Neural crest cell (in vitro differentiated cells): ENCODE results near the gene RAB1B. TPM values are rescaled to one million over a fixed set of nuclear protein-coding genes. Genes with fewer than 3 reads are reported as not detected.

Source experiments
- DNase-seq: peaks from one replicate; pipeline ENCODE4 v3.0.0; 2021; ENCODE audit warnings: low read depth, mixed read lengths, low spot score
- H3K27ac Mint-ChIP-seq: one replicate; pipeline ENCODE4 v1.8.0; 2021; ENCODE audit warnings: mild to moderate bottlenecking, mixed read lengths; ENCODE audit not compliant: unreplicated experiment
- H3K27me3 Mint-ChIP-seq: 2 replicates; pipeline ENCODE4 v1.8.0; 2021; ENCODE audit warnings: low read depth, mild to moderate bottlenecking, mixed read lengths
- H3K36me3 Mint-ChIP-seq: 2 replicates; pipeline ENCODE4 v1.8.0; 2021; ENCODE audit warnings: low read depth, mild to moderate bottlenecking, mixed read lengths
- H3K4me1 Mint-ChIP-seq: 2 replicates; pipeline ENCODE4 v1.8.0; 2021; ENCODE audit warnings: mixed read lengths
- H3K4me3 Mint-ChIP-seq: one replicate; pipeline ENCODE4 v1.8.0; 2021; ENCODE audit warnings: mild to moderate bottlenecking, mixed read lengths
- H3K9me3 Mint-ChIP-seq: 2 replicates; pipeline ENCODE4 v1.8.0; 2021; ENCODE audit warnings: mixed read lengths
- CTCF ChIP-seq: fragments of 200-600 bp; sonication (generic); conservative IDR thresholded peaks from 2 replicates; pipeline ENCODE4 v1.5.0; 2021; ENCODE audit warnings: antibody characterized with exemption, mild to moderate bottlenecking
- total RNA-seq: library from RNA; stranded (reverse); gene quantifications from 2 replicates; pipeline ENCODE4 v1.2.1, GENCODE V29; 2021

RAB1B gene
- total RNA-seq, 1 donor from 2014 or later: 116 TPM

- Mint-ChIP-seq H3K9me3 (no peaks in the 10 kb centered on the region), H3K27ac (peak overlapping the region; percentile 8), H3K27me3 (no peaks in the 10 kb centered on the region), H3K36me3 (no peaks in the 10 kb centered on the region), H3K4me1 (peaks cover 1% of the 10 kb centered on the region), H3K4me3 (no peak overlapping the region)
- no peak for TF ChIP-seq CTCF
- DNase-seq: no peak
These were observed 40.7 kb upstream of the RAB1B start for GRCh38 chr11:66227700-66228099.

- no peaks in the 10 kb centered on the region for H3K36me3 Mint-ChIP-seq
- no peaks in the 10 kb centered on the region for H3K27me3 Mint-ChIP-seq
- H3K4me1 Mint-ChIP-seq: peaks cover 6% of the 10 kb centered on the region
- H3K4me3 Mint-ChIP-seq: no peak overlapping the region
- TF ChIP-seq CTCF: no peak
- no peaks in the 10 kb centered on the region for H3K9me3 Mint-ChIP-seq
- peak overlapping the region; percentile 62 for H3K27ac Mint-ChIP-seq
- DNase-seq: no peak
These were observed 39.9 kb upstream of the RAB1B start for GRCh38 chr11:66228521-66228920.

- Mint-ChIP-seq H3K9me3 (no peaks in the 10 kb centered on the region), H3K36me3 (no peaks in the 10 kb centered on the region), H3K4me3 (no peak overlapping the region), H3K4me1 (peaks cover 9% of the 10 kb centered on the region), H3K27me3 (no peaks in the 10 kb centered on the region), H3K27ac (peak overlapping the region; percentile 62)
- no peak for DNase-seq
- no peak for TF ChIP-seq CTCF
These were observed 38.3 kb upstream of the RAB1B start for GRCh38 chr11:66230156-66230555.

- H3K9me3 Mint-ChIP-seq: no peaks in the 10 kb centered on the region
- H3K36me3 Mint-ChIP-seq: no peaks in the 10 kb centered on the region
- H3K4me3 Mint-ChIP-seq: no peak overlapping the region
- no peak overlapping the region for H3K27ac Mint-ChIP-seq
- peaks cover 9% of the 10 kb centered on the region for H3K4me1 Mint-ChIP-seq
- H3K27me3 Mint-ChIP-seq: no peaks in the 10 kb centered on the region
- no peak for DNase-seq
- TF ChIP-seq CTCF: no peak
These were observed 37.5 kb upstream of the RAB1B start for GRCh38 chr11:66230978-66231377.

GRCh38 chr11:66231561-66231960 is 36.9 kb upstream of the RAB1B start:
- H3K4me3 Mint-ChIP-seq: no peak overlapping the region
- no peak for TF ChIP-seq CTCF
- no peak overlapping the region for H3K27ac Mint-ChIP-seq
- no peaks in the 10 kb centered on the region for H3K27me3 Mint-ChIP-seq
- no peaks in the 10 kb centered on the region for H3K9me3 Mint-ChIP-seq
- DNase-seq: no peak
- H3K4me1 Mint-ChIP-seq: peaks cover 9% of the 10 kb centered on the region
- no peaks in the 10 kb centered on the region for H3K36me3 Mint-ChIP-seq

GRCh38 chr11:66232769-66233168 is 35.7 kb upstream of the RAB1B start:
- Mint-ChIP-seq H3K36me3 (no peaks in the 10 kb centered on the region), H3K27ac (peak overlapping the region; percentile 88), H3K27me3 (no peaks in the 10 kb centered on the region), H3K4me1 (peaks cover 9% of the 10 kb centered on the region), H3K4me3 (no peak overlapping the region), H3K9me3 (no peaks in the 10 kb centered on the region)
- DNase-seq: no peak
- no peak for TF ChIP-seq CTCF
